Heart right ventricle (tissue), 16 donors: ENCODE results near the gene RIMBP2. TPM values are rescaled to one million over a fixed set of nuclear protein-coding genes. Genes with fewer than 3 reads are reported as not detected.

ENCODE experiments used
- ATAC-seq, 8 donors: fragments of 200-7000 bp; cut with Tn5 transposase; one replicate each; pipeline ENCODE4 v1.9.1; 2020; ENCODE audit warnings: mild to moderate bottlenecking in 8 of 8, moderate library complexity in 8 of 8, moderate number of reproducible peaks in 1 of 8
- DNase-seq, 2 donors: peaks; one replicate each; pipeline ENCODE4 v3.0.0-alpha.2; 2020
- H3K27ac ChIP-seq, 10 donors: fragments of 200-600 bp; sonication (generic) in 2 of 10; one replicate each; pipeline versions ENCODE4 v1.5.0 to v1.8.0; 2020 to 2022; ENCODE audit warnings: mild to moderate bottlenecking in 3 of 10
- H3K27me3 ChIP-seq, 7 donors: fragments of 200-600 bp; one replicate each; pipeline ENCODE4 v1.8.0; 2021 to 2022; ENCODE audit warnings: mild to moderate bottlenecking in 2 of 7
- H3K36me3 ChIP-seq, 9 donors: fragments of 200-600 bp; sonication (generic) in 1 of 9; one replicate each; pipeline versions ENCODE4 v1.5.0 to v1.8.0; 2020 to 2022; ENCODE audit warnings: mild to moderate bottlenecking in 2 of 9
- H3K4me1 ChIP-seq, 9 donors: fragments of 200-600 bp; sonication (generic) in 1 of 9; one replicate each; pipeline versions ENCODE4 v1.5.0 to v1.8.0; 2020 to 2022; ENCODE audit warnings: mild to moderate bottlenecking in 4 of 9
- H3K4me3 ChIP-seq, 10 donors: fragments of 200-600 bp; sonication (generic) in 2 of 10; one replicate each; pipeline versions ENCODE4 v1.5.0 to v1.8.0; 2020 to 2022; ENCODE audit warnings: mild to moderate bottlenecking in 7 of 10, moderate library complexity in 2 of 10
- H3K9me3 ChIP-seq, 11 donors: fragments of 200-600 bp in 10 of 11; sonication (generic) in 2 of 11; one replicate each; pipeline versions ENCODE4 v1.5.0 to v1.8.0; 2013 to 2022; ENCODE audit warnings: mild to moderate bottlenecking in 2 of 11, control low read depth in 1 of 11, moderate library complexity in 1 of 11
- WGBS, 2 donors: extraction: QIAGEN DNeasy Blood & Tissue Kit; methylation state at CpG; one replicate each; pipeline ENCODE4 v1.1.7; 2013; ENCODE audit warnings: inconsistent platforms in 1 of 2; 5-methylcytosine and 5-hydroxymethylcytosine counted together
- intact Hi-C, 10 donors: fragments of 100-400 bp; cut with DNase I; formaldehyde crosslinking; loops; one replicate each; pipeline versions ENCODE4 v1.11.1 to v1.14.2; 2022
- polyA plus RNA-seq, 2 donors: library from polyadenylated mRNA; stranded (reverse); fragments of 200-250 nt; gene quantifications; one replicate each; pipeline ENCODE4 v1.2.3, GENCODE V29; 2013
- total RNA-seq, 10 donors: library from RNA; stranded (reverse); fragmentation: NEBNext Ultra II Directional in 3 of 10; extraction: Animal tissue kit (Norgen Biotek cat#: 25700) in 3 of 10; gene quantifications; one replicate each; pipeline versions ENCODE4 v1.2.1 to v1.2.4, GENCODE V29; 2021 to 2023
- TF ChIP-seq, protein P1 (sequence below), 9 donors: fragments of 200-600 bp; sonication (generic) in 2 of 9; IDR thresholded peaks; one replicate each; pipeline versions ENCODE4 v1.5.0 to v1.8.0; 2021 to 2022; ENCODE audit warnings: antibody characterized with exemption in 9 of 9, mild to moderate bottlenecking in 5 of 9, moderate library complexity in 1 of 9
- donor health status: Arrhythmogenic right ventricular cardiomyopathy.
- donor health status: ischemic (EF 13 %, LVEDD 7.1; RV severe dilation, severe dysfunction).
- donor health status: healthy with polysubstance abuse.
- donor health status: DM: no; HTN: yes; CAD: no.
- donor health status: DM: no; HTN: no; CAD: no.
- donor health status: ischemic (EF 25% LVEDD 6.9; RV normal size, moderate dysfunction).
- donor health status: ischemic (EF 25% LVEDD 5.7; RV mildly dilated, moderate dysfunction).
- donor health status: healthy.
- donor health status: DM: yes; HTN: yes; CAD: no.
- donor health status: Ischemic cardiomyopathy.
- donor health status: ischemic (EF 35%, LVEDD 5.7; RV mildly dilated, moderate dysfunction).
- donor health status: nonischemic (EF 11% LVEDD 7.7; RV severe dilation, severe dysfunction).
- donor health status: DM: yes; HTN: yes; CAD: no.
- donor health status: PGD.
- donor health status: ischemic (EF 29% LVEDD 5.4; RV normal size, mild dysfunction).
- donor health status: nonischemic (EF 23%, LVEDD 6.1; RV moderate dilation, normal function).

Gene RIMBP2
- total and polyA plus RNA-seq, 12 donors: 0.01 to 0.17 (median 0.05) TPM; not detected in 9

- DNase-seq (no peak), ATAC-seq (no peak)
- H3K27me3 ChIP-seq: peaks cover 0 to 14% (median 1%) of the 10 kb centered on the region in 7 donors
- peaks cover 0 to 3% (median 0%) of the 10 kb centered on the region in 11 donors for H3K9me3 ChIP-seq
- TF ChIP-seq, protein P1, sequence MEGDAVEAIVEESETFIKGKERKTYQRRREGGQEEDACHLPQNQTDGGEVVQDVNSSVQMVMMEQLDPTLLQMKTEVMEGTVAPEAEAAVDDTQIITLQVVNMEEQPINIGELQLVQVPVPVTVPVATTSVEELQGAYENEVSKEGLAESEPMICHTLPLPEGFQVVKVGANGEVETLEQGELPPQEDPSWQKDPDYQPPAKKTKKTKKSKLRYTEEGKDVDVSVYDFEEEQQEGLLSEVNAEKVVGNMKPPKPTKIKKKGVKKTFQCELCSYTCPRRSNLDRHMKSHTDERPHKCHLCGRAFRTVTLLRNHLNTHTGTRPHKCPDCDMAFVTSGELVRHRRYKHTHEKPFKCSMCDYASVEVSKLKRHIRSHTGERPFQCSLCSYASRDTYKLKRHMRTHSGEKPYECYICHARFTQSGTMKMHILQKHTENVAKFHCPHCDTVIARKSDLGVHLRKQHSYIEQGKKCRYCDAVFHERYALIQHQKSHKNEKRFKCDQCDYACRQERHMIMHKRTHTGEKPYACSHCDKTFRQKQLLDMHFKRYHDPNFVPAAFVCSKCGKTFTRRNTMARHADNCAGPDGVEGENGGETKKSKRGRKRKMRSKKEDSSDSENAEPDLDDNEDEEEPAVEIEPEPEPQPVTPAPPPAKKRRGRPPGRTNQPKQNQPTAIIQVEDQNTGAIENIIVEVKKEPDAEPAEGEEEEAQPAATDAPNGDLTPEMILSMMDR (IDR thresholded peaks at IDR 0.05): no peak
- WGBS, 2 donors: 78 to 79% methylated on average over 23 of the region's 23 CpGs
- no peaks in the 10 kb centered on the region for H3K36me3 ChIP-seq
- H3K4me1 ChIP-seq: no peaks in the 10 kb centered on the region
- H3K27ac ChIP-seq: no peak overlapping the region
- intact Hi-C loops: no loop called here
- H3K4me3 ChIP-seq: no peak overlapping the region
Measured at GRCh38 chr12:130677957-130678558, 38.0 kb downstream of the RIMBP2 start.

DNA sequence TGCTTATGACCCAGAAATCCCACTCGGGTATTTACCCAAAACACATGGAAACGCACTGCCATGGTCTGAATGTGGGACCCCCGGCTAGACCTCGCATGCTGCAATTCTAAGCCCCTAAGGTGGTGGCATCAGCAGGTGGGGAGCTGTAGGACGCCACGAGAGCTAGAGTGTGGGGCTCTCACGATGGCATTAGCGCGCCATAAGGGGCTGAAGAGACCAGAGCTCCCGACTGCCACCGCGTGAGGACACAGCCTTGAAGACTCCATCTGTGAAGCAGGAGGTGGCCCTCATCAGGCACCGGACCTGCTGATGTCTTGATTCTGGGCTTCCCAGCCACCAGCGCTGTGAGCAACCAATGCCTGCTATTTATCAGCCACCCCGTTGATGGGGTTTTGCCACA is 40.3 kb downstream of the RIMBP2 start:
- H3K27me3 ChIP-seq: peaks cover 0 to 6% (median 0%) of the 10 kb centered on the region in 7 donors
- no peak for DNase-seq
- H3K27ac ChIP-seq: no peak overlapping the region
- 91% methylated on average over 15 of the region's 15 CpGs for WGBS, 2 donors
- intact Hi-C loops: no loop called here
- H3K4me1 ChIP-seq: no peaks in the 10 kb centered on the region
- no peak for ATAC-seq
- no peaks in the 10 kb centered on the region for H3K36me3 ChIP-seq
- no peak overlapping the region for H3K4me3 ChIP-seq
- peaks cover 0 to 3% (median 0%) of the 10 kb centered on the region in 11 donors for H3K9me3 ChIP-seq
- TF ChIP-seq, protein P1 (IDR thresholded peaks at IDR 0.05): no peak

- TF ChIP-seq, protein P1 (IDR thresholded peaks at IDR 0.05): no peak
- DNase-seq (no peak), ATAC-seq (no peak)
- intact Hi-C loops: no loop called here
- Histone ChIP-seq H3K27ac (no peak overlapping the region), H3K27me3 (peaks cover 0 to 6% (median 0%) of the 10 kb centered on the region in 7 donors), H3K36me3 (no peaks in the 10 kb centered on the region), H3K4me1 (no peaks in the 10 kb centered on the region), H3K4me3 (no peak overlapping the region), H3K9me3 (peaks cover 0 to 3% (median 0%) of the 10 kb centered on the region in 11 donors)
- 92 to 94% methylated on average over 16 of the region's 16 CpGs for WGBS, 2 donors
Measured at GRCh38 chr12:130675121-130675520, 41.0 kb downstream of the RIMBP2 start.

DNA sequence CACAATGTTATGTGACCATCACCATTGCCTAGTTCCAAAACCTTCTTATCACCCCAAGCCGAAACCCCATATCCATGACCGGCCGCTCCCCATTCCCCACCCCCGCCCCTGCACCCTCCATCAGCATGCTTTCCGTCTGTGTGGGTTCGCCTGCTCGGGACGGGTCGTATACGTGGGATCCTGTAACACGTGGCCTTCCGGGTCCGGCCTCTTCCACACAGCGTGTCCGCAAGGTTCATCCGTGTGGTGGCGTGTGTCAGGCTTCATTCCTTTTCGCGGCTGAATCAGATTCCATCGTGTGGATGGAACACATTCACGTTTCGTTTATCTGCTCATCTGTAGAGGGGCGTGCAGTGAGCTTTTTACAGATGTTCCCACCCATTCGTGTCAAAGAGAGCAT is 41.4 kb downstream of the RIMBP2 start:
- TF ChIP-seq, protein P1 (IDR thresholded peaks at IDR 0.05): no peak
- no peak for ATAC-seq
- DNase-seq: no peak
- H3K27ac ChIP-seq: no peak overlapping the region
- H3K27me3 ChIP-seq: peaks cover 0 to 7% (median 0%) of the 10 kb centered on the region in 7 donors
- no peaks in the 10 kb centered on the region for H3K36me3 ChIP-seq
- WGBS, 2 donors: 89 to 91% methylated on average over 24 of the region's 24 CpGs
- intact Hi-C loops: no loop called here
- H3K4me1 ChIP-seq: no peaks in the 10 kb centered on the region
- peaks cover 0 to 3% (median 0%) of the 10 kb centered on the region in 11 donors for H3K9me3 ChIP-seq
- H3K4me3 ChIP-seq: no peak overlapping the region
